K562 (cell line): ENCODE results near the gene SNX3. TPM values are rescaled to one million over a fixed set of nuclear protein-coding genes. Genes with fewer than 3 reads are reported as not detected.
A peak's percentile ranks its signal among the peaks of the same experiment; 100 is the strongest.

ENCODE experiments used
- DDX20 ChIP-seq: fragments of 450-650 bp; IDR thresholded peaks from 2 replicates; pipeline ENCODE4 v1.6.1; 2016; ENCODE audit warnings: missing genetic modification characterization, low read depth, mild to moderate bottlenecking, missing compliant biosample characterization, moderate library complexity
- FOXA3 ChIP-seq, 2 experiments: fragments of 450-650 bp in 1 of 2; sonication (generic) in 1 of 2; formaldehyde crosslinking; IDR thresholded peaks in 1 of 2; conservative IDR thresholded peaks in 1 of 2; 2 replicates each; pipeline versions ENCODE4 v1.4.0 to v1.8.0; 2020 to 2022; ENCODE audit warnings: mild to moderate bottlenecking in 2 of 2, missing genetic modification reagents in 1 of 2
- RAD21 ChIP-seq, 2 experiments: fragments of 250-450 bp in 1 of 2; fragments of 450-650 bp in 1 of 2; sonication (Bioruptor Pico) in 1 of 2; formaldehyde crosslinking in 1 of 2; IDR thresholded peaks in 1 of 2; conservative IDR thresholded peaks in 1 of 2; 2 replicates each; pipeline versions ENCODE4 v1.4.0 to v1.8.0; 2020 to 2022; ENCODE audit warnings: mild to moderate bottlenecking in 2 of 2, moderate library complexity in 1 of 2
- SUPT5H ChIP-seq: fragments of 450-650 bp; IDR thresholded peaks from 2 replicates; pipeline ENCODE4 v1.6.1; 2016
- TEAD2 ChIP-seq: fragments of 450-650 bp; IDR thresholded peaks from 2 replicates; pipeline ENCODE4 v1.6.1; 2016; ENCODE audit warnings: missing genetic modification characterization, control low read depth, missing compliant biosample characterization
- TRIM28 ChIP-seq: fragments of 450-650 bp; IDR thresholded peaks from 2 replicates; pipeline ENCODE4 v1.6.1; 2017
- ZNF197 ChIP-seq: fragments of 200-800 bp; sonication (Bioruptor generic); IDR thresholded peaks from 2 replicates; pipeline ENCODE4 v1.6.1; 2016; ENCODE audit warnings: low read depth, missing genetic modification characterization, missing compliant biosample characterization
- ZNF217 ChIP-seq: sonication (generic); formaldehyde crosslinking; IDR thresholded peaks from 2 replicates; pipeline ENCODE4 v1.8.0; 2022; ENCODE audit warnings: mild to moderate bottlenecking, missing genetic modification reagents
- ZNF263 ChIP-seq: sonication (generic); formaldehyde crosslinking; IDR thresholded peaks from 2 replicates; pipeline ENCODE4 v1.8.0; 2022; ENCODE audit warnings: mild to moderate bottlenecking, missing genetic modification reagents, borderline replicate concordance
- polyA plus RNA-seq, 8 experiments: library from polyadenylated mRNA; depleted of rRNA in 4 of 8; stranded (reverse) in 5 of 8; unstranded in 3 of 8; fragments of >200 nt; fragmentation: Nextera tagmentation in 2 of 8; fragmentation: Illumina TruSeq in 1 of 8; extraction: Ambion mirVana in 2 of 8; extraction: Trizol in 1 of 8; gene quantifications; 2 replicates each; pipeline versions ENCODE4 v1.2.1 to v1.2.3, GENCODE V29; 2011 to 2014; ENCODE audit warnings: inconsistent platforms in 1 of 8, missing spikeins in 1 of 8
- total RNA-seq, 7 experiments: library from RNA; depleted of rRNA in 6 of 7; stranded (reverse); fragments of >200 nt in 6 of 7; fragmentation: Illumina TruSeq in 2 of 7; extraction: Trizol in 2 of 7; gene quantifications; 2 replicates each; pipeline versions ENCODE4 v1.2.1 to v1.2.3, GENCODE V29; 2011 to 2021; ENCODE audit warnings: low replicate concordance in 1 of 7
- TF ChIP-seq, protein P1 (sequence below), 2 experiments: fragments of 450-650 bp in 1 of 2; IDR thresholded peaks; 2 replicates each; pipeline ENCODE4 v1.6.1; 2011 to 2017; ENCODE audit warnings: low read depth in 2 of 2, antibody characterized with exemption in 1 of 2, borderline replicate concordance in 1 of 2, low read length in 1 of 2, mild to moderate bottlenecking in 1 of 2, mixed read lengths in 1 of 2; ENCODE audit not compliant: control insufficient read depth in 1 of 2
- TF ChIP-seq, protein P2 (sequence below): IDR thresholded peaks from 2 replicates; pipeline ENCODE4 v1.6.1; 2011; ENCODE audit warnings: borderline replicate concordance, low read depth, mild to moderate bottlenecking, moderate library complexity, low read length; ENCODE audit not compliant: insufficient read depth, poor library complexity, severe bottlenecking
- TF ChIP-seq, protein P3 (sequence below): fragments of 250-450 bp; sonication (Bioruptor Pico); IDR thresholded peaks from 2 replicates; pipeline ENCODE4 v1.4.0; 2020; ENCODE audit warnings: mild to moderate bottlenecking, moderate library complexity

SNX3 gene
- total and polyA plus RNA-seq, 9 of the 15 experiments (the other 6 are each of a cell fraction or from before 2014, with no cell fraction given): 48.9 to 410 (median 159) TPM

DNA sequence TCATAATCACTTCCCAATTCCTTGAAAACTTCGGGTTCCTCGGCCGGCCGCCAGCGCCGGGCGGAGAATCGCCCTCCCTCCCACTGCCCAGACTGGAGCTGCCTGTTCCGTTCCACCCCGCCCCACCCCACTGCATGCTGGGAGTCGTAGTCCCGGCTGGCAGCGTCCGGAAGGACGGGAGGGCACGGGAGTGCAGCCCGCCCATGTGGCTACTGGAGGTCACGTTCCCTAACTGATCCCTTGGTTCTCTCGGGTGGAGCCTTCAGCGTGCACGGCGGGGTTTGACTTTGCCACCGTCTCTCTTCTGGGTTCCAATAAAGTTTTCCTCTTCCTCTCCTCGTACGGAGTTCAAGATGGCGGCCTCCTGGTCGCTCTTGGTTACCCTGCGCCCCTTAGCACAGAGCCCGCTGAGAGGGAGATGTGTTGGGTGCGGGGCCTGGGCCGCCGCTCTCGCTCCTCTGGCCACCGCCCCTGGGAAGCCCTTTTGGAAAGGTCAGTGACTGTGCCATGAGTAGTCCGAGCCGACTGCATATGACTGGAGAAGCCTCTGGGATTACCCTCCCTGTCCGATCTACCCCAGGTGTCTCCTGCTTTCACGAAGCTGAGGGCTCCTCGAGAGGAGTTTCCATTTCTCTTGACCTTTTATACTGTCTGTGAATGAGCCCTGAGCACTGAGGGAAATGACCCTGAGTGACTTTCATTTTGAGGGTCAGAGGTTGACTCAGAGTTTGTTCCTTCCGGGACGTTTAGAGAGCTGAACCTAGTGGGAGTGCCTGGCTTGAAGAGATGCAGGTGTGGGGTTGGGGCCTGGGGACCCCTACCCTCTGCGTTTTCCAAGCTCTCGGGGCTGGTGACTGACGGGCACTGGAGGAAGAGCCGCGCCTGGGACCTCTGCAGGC is 34.1 kb upstream of the SNX3 start, which contains the start of gene AFG1L (continued):
- TF ChIP-seq, protein P1, sequence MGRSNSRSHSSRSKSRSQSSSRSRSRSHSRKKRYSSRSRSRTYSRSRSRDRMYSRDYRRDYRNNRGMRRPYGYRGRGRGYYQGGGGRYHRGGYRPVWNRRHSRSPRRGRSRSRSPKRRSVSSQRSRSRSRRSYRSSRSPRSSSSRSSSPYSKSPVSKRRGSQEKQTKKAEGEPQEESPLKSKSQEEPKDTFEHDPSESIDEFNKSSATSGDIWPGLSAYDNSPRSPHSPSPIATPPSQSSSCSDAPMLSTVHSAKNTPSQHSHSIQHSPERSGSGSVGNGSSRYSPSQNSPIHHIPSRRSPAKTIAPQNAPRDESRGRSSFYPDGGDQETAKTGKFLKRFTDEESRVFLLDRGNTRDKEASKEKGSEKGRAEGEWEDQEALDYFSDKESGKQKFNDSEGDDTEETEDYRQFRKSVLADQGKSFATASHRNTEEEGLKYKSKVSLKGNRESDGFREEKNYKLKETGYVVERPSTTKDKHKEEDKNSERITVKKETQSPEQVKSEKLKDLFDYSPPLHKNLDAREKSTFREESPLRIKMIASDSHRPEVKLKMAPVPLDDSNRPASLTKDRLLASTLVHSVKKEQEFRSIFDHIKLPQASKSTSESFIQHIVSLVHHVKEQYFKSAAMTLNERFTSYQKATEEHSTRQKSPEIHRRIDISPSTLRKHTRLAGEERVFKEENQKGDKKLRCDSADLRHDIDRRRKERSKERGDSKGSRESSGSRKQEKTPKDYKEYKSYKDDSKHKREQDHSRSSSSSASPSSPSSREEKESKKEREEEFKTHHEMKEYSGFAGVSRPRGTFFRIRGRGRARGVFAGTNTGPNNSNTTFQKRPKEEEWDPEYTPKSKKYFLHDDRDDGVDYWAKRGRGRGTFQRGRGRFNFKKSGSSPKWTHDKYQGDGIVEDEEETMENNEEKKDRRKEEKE (IDR thresholded peaks at IDR 0.05; ENCODE audit: borderline replicate concordance in 1 of 2, control insufficient read depth in 1 of 2, low read depth in 2 of 2, low read length in 1 of 2): no peak
- 0 out of 2 replicates have a peak, but pooled peaks have one; percentile 12 for TF ChIP-seq TRIM28
- TF ChIP-seq RAD21 (CRISPR knock-in tag; conservative IDR thresholded peaks at IDR 0.05 in 1 of 2, IDR thresholded peaks at IDR 0.05 in 1 of 2): no peak
- no peak for TF ChIP-seq TEAD2
- TF ChIP-seq ZNF263 (CRISPR knock-in tag): no peak
- TF ChIP-seq, protein P2, sequence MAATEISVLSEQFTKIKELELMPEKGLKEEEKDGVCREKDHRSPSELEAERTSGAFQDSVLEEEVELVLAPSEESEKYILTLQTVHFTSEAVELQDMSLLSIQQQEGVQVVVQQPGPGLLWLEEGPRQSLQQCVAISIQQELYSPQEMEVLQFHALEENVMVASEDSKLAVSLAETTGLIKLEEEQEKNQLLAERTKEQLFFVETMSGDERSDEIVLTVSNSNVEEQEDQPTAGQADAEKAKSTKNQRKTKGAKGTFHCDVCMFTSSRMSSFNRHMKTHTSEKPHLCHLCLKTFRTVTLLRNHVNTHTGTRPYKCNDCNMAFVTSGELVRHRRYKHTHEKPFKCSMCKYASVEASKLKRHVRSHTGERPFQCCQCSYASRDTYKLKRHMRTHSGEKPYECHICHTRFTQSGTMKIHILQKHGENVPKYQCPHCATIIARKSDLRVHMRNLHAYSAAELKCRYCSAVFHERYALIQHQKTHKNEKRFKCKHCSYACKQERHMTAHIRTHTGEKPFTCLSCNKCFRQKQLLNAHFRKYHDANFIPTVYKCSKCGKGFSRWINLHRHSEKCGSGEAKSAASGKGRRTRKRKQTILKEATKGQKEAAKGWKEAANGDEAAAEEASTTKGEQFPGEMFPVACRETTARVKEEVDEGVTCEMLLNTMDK: no peak
- peak; percentile 81 for TF ChIP-seq SUPT5H
- TF ChIP-seq FOXA3 (CRISPR knock-in tag; conservative IDR thresholded peaks at IDR 0.05 in 1 of 2, IDR thresholded peaks at IDR 0.05 in 1 of 2): no peak
- TF ChIP-seq ZNF197 (CRISPR knock-in tag): 0 out of 2 replicates have a peak, but pooled peaks have one; percentile 67
- TF ChIP-seq, protein P3, sequence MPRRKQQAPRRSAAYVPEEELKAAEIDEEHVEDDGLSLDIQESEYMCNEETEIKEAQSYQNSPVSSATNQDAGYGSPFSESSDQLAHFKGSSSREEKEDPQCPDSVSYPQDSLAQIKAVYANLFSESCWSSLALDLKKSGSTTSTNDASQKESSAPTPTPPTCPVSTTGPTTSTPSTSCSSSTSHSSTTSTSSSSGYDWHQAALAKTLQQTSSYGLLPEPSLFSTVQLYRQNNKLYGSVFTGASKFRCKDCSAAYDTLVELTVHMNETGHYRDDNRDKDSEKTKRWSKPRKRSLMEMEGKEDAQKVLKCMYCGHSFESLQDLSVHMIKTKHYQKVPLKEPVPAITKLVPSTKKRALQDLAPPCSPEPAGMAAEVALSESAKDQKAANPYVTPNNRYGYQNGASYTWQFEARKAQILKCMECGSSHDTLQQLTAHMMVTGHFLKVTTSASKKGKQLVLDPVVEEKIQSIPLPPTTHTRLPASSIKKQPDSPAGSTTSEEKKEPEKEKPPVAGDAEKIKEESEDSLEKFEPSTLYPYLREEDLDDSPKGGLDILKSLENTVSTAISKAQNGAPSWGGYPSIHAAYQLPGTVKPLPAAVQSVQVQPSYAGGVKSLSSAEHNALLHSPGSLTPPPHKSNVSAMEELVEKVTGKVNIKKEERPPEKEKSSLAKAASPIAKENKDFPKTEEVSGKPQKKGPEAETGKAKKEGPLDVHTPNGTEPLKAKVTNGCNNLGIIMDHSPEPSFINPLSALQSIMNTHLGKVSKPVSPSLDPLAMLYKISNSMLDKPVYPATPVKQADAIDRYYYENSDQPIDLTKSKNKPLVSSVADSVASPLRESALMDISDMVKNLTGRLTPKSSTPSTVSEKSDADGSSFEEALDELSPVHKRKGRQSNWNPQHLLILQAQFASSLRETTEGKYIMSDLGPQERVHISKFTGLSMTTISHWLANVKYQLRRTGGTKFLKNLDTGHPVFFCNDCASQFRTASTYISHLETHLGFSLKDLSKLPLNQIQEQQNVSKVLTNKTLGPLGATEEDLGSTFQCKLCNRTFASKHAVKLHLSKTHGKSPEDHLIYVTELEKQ: no peak
- TF ChIP-seq ZNF217 (CRISPR knock-in tag): no peak
- no peak for TF ChIP-seq DDX20 (tag)
